Endothelial cell of umbilical vein (primary cell): ENCODE data around the gene GAS7. TPM values are rescaled to one million over a fixed set of nuclear protein-coding genes. Genes with fewer than 3 reads are reported as not detected.

Source experiments
- BruUV-seq: library from RNA; stranded (reverse); fragments of 400-500 nt; replicated peaks from 2 replicates; lab custom pipeline; 2021; lab: Mats Ljungman, UMichigan
- CTCF ChIA-PET: fragments of 300-600, 350-600 bp; sonication (Branson Sonifier 250); formaldehyde crosslinking; loops from one replicate; lab custom pipeline; 2021; ENCODE audit warnings: antibody characterized with exemption, inconsistent platforms; lab: Charles Lee
- POLR2A ChIA-PET: fragments of 300-600, 350-600 bp; sonication (Branson Sonifier 250); formaldehyde crosslinking; loops from one replicate; lab custom pipeline; 2021; ENCODE audit warnings: antibody characterized with exemption, inconsistent platforms; lab: Charles Lee
- DNase-seq: peaks from one replicate; pipeline ENCODE4 v3.0.0-alpha.2; 2011; ENCODE audit warnings: low read depth, low spot score
- FAIRE-seq: peaks from 2 replicates; lab custom pipeline; 2011; peaks lifted over from hg19 to GRCh38; lab: Jason Lieb, UNC
- H2AFZ ChIP-seq: 2 replicates; pipeline ENCODE4 v1.6.0; 2012; ENCODE audit warnings: low read depth, low read length, control low read depth, inconsistent platforms
- H3K27ac ChIP-seq: 2 replicates; pipeline ENCODE4 v1.5.1; 2011; ENCODE audit warnings: low read depth, mild to moderate bottlenecking, control low read depth, low read length, moderate library complexity; ENCODE audit not compliant: insufficient read depth
- H3K27me3 ChIP-seq, 2 experiments: 2 replicates each; pipeline versions ENCODE4 v1.6.0 to v1.6.1; 2011; ENCODE audit warnings: low read length in 2 of 2, mixed read lengths in 1 of 2; ENCODE audit not compliant: control insufficient read depth in 2 of 2, insufficient read depth in 2 of 2
- H3K36me3 ChIP-seq, 2 experiments: 2 replicates in 1 of 2; 3 replicates in 1 of 2; pipeline ENCODE4 v1.5.1; 2011; ENCODE audit warnings: low read length in 2 of 2, mild to moderate bottlenecking in 1 of 2, moderate library complexity in 1 of 2; ENCODE audit not compliant: control insufficient read depth in 2 of 2, insufficient read depth in 2 of 2; ENCODE audit errors: extremely low read depth in 1 of 2
- H3K4me1 ChIP-seq: 3 replicates; pipeline ENCODE4 v1.5.1; 2011; ENCODE audit warnings: mild to moderate bottlenecking, low read length; ENCODE audit not compliant: control insufficient read depth, insufficient read depth; ENCODE audit errors: extremely low read depth
- H3K4me2 ChIP-seq: 2 replicates; pipeline ENCODE4 v1.6.1; 2011; ENCODE audit warnings: low read length, control low read depth, mixed read lengths; ENCODE audit not compliant: insufficient read depth
- H3K4me3 ChIP-seq, 3 experiments: fragments of 200-600 bp in 1 of 3; sonication (generic), shearing (Covaris generic) in 1 of 3; replicated peaks in 1 of 3; 2 replicates each; pipeline ENCODE4 v1.5.1; 2011 to 2016; ENCODE audit warnings: control low read depth in 3 of 3, low read length in 3 of 3, mild to moderate bottlenecking in 2 of 3, inconsistent platforms in 1 of 3, low read depth in 1 of 3, moderate library complexity in 1 of 3; ENCODE audit not compliant: insufficient read depth in 1 of 3
- H3K79me2 ChIP-seq: 2 replicates; pipeline ENCODE4 v1.6.0; 2012; ENCODE audit warnings: low read length, inconsistent platforms; ENCODE audit not compliant: control insufficient read depth, insufficient read depth
- H3K9ac ChIP-seq: replicated peaks from 2 replicates; pipeline ENCODE3; 2011; ENCODE audit warnings: low read length, control low read depth; ENCODE audit not compliant: insufficient read depth; ENCODE audit errors: extremely low read depth
- H3K9me1 ChIP-seq: replicated peaks from 3 replicates; pipeline ENCODE4 v1.6.0; 2011; ENCODE audit warnings: mild to moderate bottlenecking, low read length; ENCODE audit not compliant: control insufficient read depth, insufficient read depth; ENCODE audit errors: extremely low read depth
- H3K9me3 ChIP-seq: replicated peaks from 2 replicates; pipeline ENCODE4 v1.5.1; 2012; ENCODE audit warnings: low read length, inconsistent platforms; ENCODE audit not compliant: control insufficient read depth, insufficient read depth
- H4K20me1 ChIP-seq: replicated peaks from 2 replicates; pipeline ENCODE3; 2011; ENCODE audit warnings: mild to moderate bottlenecking, low read length; ENCODE audit not compliant: control insufficient read depth, insufficient read depth; ENCODE audit errors: extremely low read depth
- CTCF ChIP-seq, 2 donors: IDR thresholded peaks; 1 replicate in 1 of 2; 2 replicates in 1 of 2; pipeline ENCODE4 v1.5.1; 2011; ENCODE audit warnings: low read length in 2 of 2, mild to moderate bottlenecking in 2 of 2, moderate library complexity in 2 of 2, control low read depth in 1 of 2, inconsistent platforms in 1 of 2, low read depth in 1 of 2; ENCODE audit not compliant: insufficient read depth in 1 of 2; ENCODE audit errors: extremely low read depth in 1 of 2
- EZH2 ChIP-seq: IDR thresholded peaks from 2 replicates; pipeline ENCODE4 v1.6.1; 2012; ENCODE audit warnings: borderline replicate concordance, low read depth, mild to moderate bottlenecking, moderate library complexity, low read length, inconsistent platforms; ENCODE audit not compliant: severe bottlenecking
- FOS ChIP-seq: IDR thresholded peaks from 2 replicates; pipeline ENCODE4 v1.6.1; 2011; ENCODE audit warnings: mild to moderate bottlenecking, low read length, moderate library complexity, borderline replicate concordance; ENCODE audit not compliant: insufficient read depth
- GATA2 ChIP-seq: IDR thresholded peaks from 2 replicates; pipeline ENCODE4 v1.7.0; 2011; ENCODE audit warnings: low read depth, mild to moderate bottlenecking, moderate library complexity, mixed read lengths, low read length; ENCODE audit not compliant: insufficient read length, insufficient read depth
- JUN ChIP-seq: IDR thresholded peaks from 2 replicates; pipeline ENCODE4 v1.6.1; 2011; ENCODE audit warnings: borderline replicate concordance, low read depth; ENCODE audit not compliant: insufficient read length, insufficient read depth
- MAX ChIP-seq: IDR thresholded peaks from 2 replicates; pipeline ENCODE4 v1.6.1; 2011; ENCODE audit not compliant: insufficient read depth, insufficient read length
- MYC ChIP-seq: IDR thresholded peaks from one replicate; pipeline ENCODE4 v1.6.1; 2011; ENCODE audit warnings: mild to moderate bottlenecking, low read depth, low read length
- POLR2A ChIP-seq: IDR thresholded peaks from 2 replicates; pipeline ENCODE4 v1.6.1; 2012; ENCODE audit warnings: low read depth, mild to moderate bottlenecking, control low read depth, low read length
- POLR2AphosphoS5 ChIP-seq: IDR thresholded peaks from 2 replicates; pipeline ENCODE4 v1.6.1; 2012; ENCODE audit warnings: low read depth, mild to moderate bottlenecking, control low read depth, low read length, moderate library complexity; ENCODE audit not compliant: insufficient read depth
- dilution Hi-C: fragments of 300-500 bp; cut with MboI; formaldehyde crosslinking; loops from one replicate; pipeline ENCODE4 v1.15.0; 2019; ENCODE audit warnings: low sequenced_read_pairs; ENCODE audit not compliant: extremely low pct_ligation_motif_present
- intact Hi-C: fragments of 100-400 bp; cut with micrococcal nuclease; formaldehyde crosslinking; loops from one replicate; pipeline ENCODE4 v1.10.0; 2022
- polyA plus RNA-seq, 4 experiments: library from polyadenylated mRNA; depleted of rRNA in 3 of 4; stranded (reverse) in 3 of 4; unstranded in 1 of 4; fragments of >200 nt; gene quantifications; 2 replicates each; pipeline versions ENCODE4 v1.2.1 to v1.2.3, GENCODE V29; 2011 to 2012; ENCODE audit warnings: missing spikeins in 1 of 4
- total RNA-seq: library from RNA; stranded (reverse); gene quantifications from 2 replicates; pipeline ENCODE4 v1.2.3, GENCODE V29; 2021

Gene GAS7
- total and polyA plus RNA-seq, 2 donors (not counting 3 experiments of a cell fraction or from before 2014, with no cell fraction given) = not detected

- peaks cover 11% of the 10 kb centered on the region for H3K9me3 ChIP-seq
- TF ChIP-seq MAX (no peak), FOS (no peak), GATA2 (no peak), JUN (no peak), MYC (no peak), POLR2A (no peak), EZH2 (no peak), POLR2AphosphoS5 (no peak), CTCF (IDR thresholded peaks at IDR 0.05; ENCODE audit: extremely low read depth in 1 of 2, insufficient read depth in 1 of 2, low read depth in 1 of 2, low read length in 2 of 2) (no peak)
- H3K9ac ChIP-seq = no peak overlapping the region
- dilution Hi-C loops = no loop called here
- no TSS peak for BruUV-seq
- H3K36me3 ChIP-seq = no peaks in the 10 kb centered on the region
- intact Hi-C loops = no loop called here
- no peaks in the 10 kb centered on the region for H3K27me3 ChIP-seq
- ChIA-PET CTCF (no interaction called here), POLR2A (no interaction called here)
- no peak overlapping the region for H3K4me3 ChIP-seq
- H2AFZ ChIP-seq = no peak overlapping the region
- no peaks in the 10 kb centered on the region for H4K20me1 ChIP-seq
- FAIRE-seq = no peak
- no peak for DNase-seq
- H3K27ac ChIP-seq = no peak overlapping the region
- H3K9me1 ChIP-seq = no peaks in the 10 kb centered on the region
- no peaks in the 10 kb centered on the region for H3K79me2 ChIP-seq
- no peak overlapping the region for H3K4me2 ChIP-seq
- H3K4me1 ChIP-seq = no peaks in the 10 kb centered on the region
Measured at GRCh38 chr17:9900784-9901183, 297.6 kb downstream of the GAS7 start.
